Measurements from ENCODE around the gene TEX12. TPM values are rescaled to one million over a fixed set of nuclear protein-coding genes. Genes with fewer than 3 reads are reported as not detected.
"Not testable (repeated sequence)": the region's sequence is repeated elsewhere in the genome, so short reads cannot be mapped to it uniquely, and the experiment has no call there.

The TEX12 gene
- total RNA-seq, 1 donor from 2014 or later: 0.22 TPM

- peaks cover 6% of the 10 kb centered on the region for H3K36me3 ChIP-seq
- no peaks in the 10 kb centered on the region for H3K27me3 ChIP-seq (ENCODE audit: low read depth)
- no peak for TF ChIP-seq CTCF (IDR thresholded peaks at IDR 0.05; ENCODE audit: borderline replicate concordance)
- intact Hi-C loops (cut with micrococcal nuclease): loop anchor here (10.0 kb wide), 1 partner anchor 65 kb away; no protein-coding TSS in a partner anchor
- no peaks in the 10 kb centered on the region for H3K9me3 ChIP-seq (replicated peaks)
- peak overlapping the region; percentile 65 for H3K4me3 ChIP-seq
- H3K27ac ChIP-seq (replicated peaks): peak overlapping the region; percentile 86
- no peak for DNase-seq
- peaks cover 27% of the 10 kb centered on the region for H3K4me1 ChIP-seq
These were observed 12.4 kb downstream of the TEX12 start for GRCh38 chr11:112179601-112180000.

GRCh38 chr11:112182867-112183266, 15.7 kb downstream of the TEX12 start:
- TF ChIP-seq CTCF (IDR thresholded peaks at IDR 0.05; ENCODE audit: borderline replicate concordance): no peak
- Histone ChIP-seq H3K36me3 (peaks cover 6% of the 10 kb centered on the region), H3K4me3 (no peak overlapping the region), H3K27me3 (ENCODE audit: low read depth) (no peaks in the 10 kb centered on the region), H3K4me1 (peaks cover 39% of the 10 kb centered on the region), H3K27ac (replicated peaks) (no peak overlapping the region), H3K9me3 (replicated peaks) (no peaks in the 10 kb centered on the region)
- intact Hi-C loops (cut with micrococcal nuclease): no loop called here
- DNase-seq: no peak

GRCh38 chr11:112185883-112186282, 18.7 kb downstream of the TEX12 start:
- intact Hi-C loops (cut with micrococcal nuclease): no loop called here
- Histone ChIP-seq H3K4me1 (peaks cover 37% of the 10 kb centered on the region), H3K36me3 (no peaks in the 10 kb centered on the region), H3K27me3 (ENCODE audit: low read depth) (no peaks in the 10 kb centered on the region), H3K4me3 (no peak overlapping the region), H3K9me3 (replicated peaks) (no peaks in the 10 kb centered on the region), H3K27ac (replicated peaks) (peak overlapping the region; percentile 85)
- no peak for TF ChIP-seq CTCF (IDR thresholded peaks at IDR 0.05; ENCODE audit: borderline replicate concordance)
- no peak for DNase-seq

GRCh38 chr11:112186304-112186703, 19.1 kb downstream of the TEX12 start:
- Histone ChIP-seq H3K4me3 (no peak overlapping the region), H3K4me1 (peaks cover 37% of the 10 kb centered on the region), H3K27me3 (ENCODE audit: low read depth) (no peaks in the 10 kb centered on the region), H3K36me3 (no peaks in the 10 kb centered on the region), H3K27ac (replicated peaks) (peak overlapping the region; percentile 85), H3K9me3 (replicated peaks) (no peaks in the 10 kb centered on the region)
- intact Hi-C loops (cut with micrococcal nuclease): no loop called here
- TF ChIP-seq CTCF (IDR thresholded peaks at IDR 0.05; ENCODE audit: borderline replicate concordance): no peak
- no peak for DNase-seq

GRCh38 chr11:112195113-112195512, 27.9 kb downstream of the TEX12 start:
- intact Hi-C loops (cut with micrococcal nuclease); H3K4me1 ChIP-seq; H3K9me3 ChIP-seq (replicated peaks); H3K4me3 ChIP-seq; H3K27me3 ChIP-seq (ENCODE audit: low read depth); H3K27ac ChIP-seq (replicated peaks); DNase-seq: not testable (repeated sequence)
- peaks cover 37% of the 10 kb centered on the region for H3K36me3 ChIP-seq

GRCh38 chr11:112195951-112196351, 28.8 kb downstream of the TEX12 start:
- Histone ChIP-seq H3K4me3 (no peak overlapping the region), H3K27ac (replicated peaks) (no peak overlapping the region), H3K4me1 (no peaks in the 10 kb centered on the region), H3K9me3 (replicated peaks) (no peaks in the 10 kb centered on the region), H3K27me3 (ENCODE audit: low read depth) (no peaks in the 10 kb centered on the region), H3K36me3 (peaks cover 43% of the 10 kb centered on the region)
- intact Hi-C loops (cut with micrococcal nuclease): no loop called here
- no peak for TF ChIP-seq CTCF (IDR thresholded peaks at IDR 0.05; ENCODE audit: borderline replicate concordance)
- no peak for DNase-seq
